Endothelial cell of umbilical vein (primary cell): ENCODE results near the gene MAML3. TPM values are rescaled to one million over a fixed set of nuclear protein-coding genes. Genes with fewer than 3 reads are reported as not detected.

Experiments used
- BruUV-seq: library from RNA; stranded (reverse); fragments of 400-500 nt; replicated peaks from 2 replicates; lab custom pipeline; 2021; lab: Mats Ljungman, UMichigan
- CTCF ChIA-PET: fragments of 300-600, 350-600 bp; sonication (Branson Sonifier 250); formaldehyde crosslinking; loops from one replicate; lab custom pipeline; 2021; ENCODE audit warnings: antibody characterized with exemption, inconsistent platforms; lab: Charles Lee
- POLR2A ChIA-PET: fragments of 300-600, 350-600 bp; sonication (Branson Sonifier 250); formaldehyde crosslinking; loops from one replicate; lab custom pipeline; 2021; ENCODE audit warnings: antibody characterized with exemption, inconsistent platforms; lab: Charles Lee
- DNase-seq: peaks from one replicate; pipeline ENCODE4 v3.0.0-alpha.2; 2011; ENCODE audit warnings: low read depth, low spot score
- FAIRE-seq: peaks from 2 replicates; lab custom pipeline; 2011; peaks lifted over from hg19 to GRCh38; lab: Jason Lieb, UNC
- H2AFZ ChIP-seq: 2 replicates; pipeline ENCODE4 v1.6.0; 2012; ENCODE audit warnings: low read depth, low read length, control low read depth, inconsistent platforms
- H3K27ac ChIP-seq: 2 replicates; pipeline ENCODE4 v1.5.1; 2011; ENCODE audit warnings: low read depth, mild to moderate bottlenecking, control low read depth, low read length, moderate library complexity; ENCODE audit not compliant: insufficient read depth
- H3K27me3 ChIP-seq, 2 experiments: 2 replicates each; pipeline versions ENCODE4 v1.6.0 to v1.6.1; 2011; ENCODE audit warnings: low read length in 2 of 2, mixed read lengths in 1 of 2; ENCODE audit not compliant: control insufficient read depth in 2 of 2, insufficient read depth in 2 of 2
- H3K36me3 ChIP-seq, 2 experiments: 2 replicates in 1 of 2; 3 replicates in 1 of 2; pipeline ENCODE4 v1.5.1; 2011; ENCODE audit warnings: low read length in 2 of 2, mild to moderate bottlenecking in 1 of 2, moderate library complexity in 1 of 2; ENCODE audit not compliant: control insufficient read depth in 2 of 2, insufficient read depth in 2 of 2; ENCODE audit errors: extremely low read depth in 1 of 2
- H3K4me1 ChIP-seq: 3 replicates; pipeline ENCODE4 v1.5.1; 2011; ENCODE audit warnings: mild to moderate bottlenecking, low read length; ENCODE audit not compliant: control insufficient read depth, insufficient read depth; ENCODE audit errors: extremely low read depth
- H3K4me2 ChIP-seq: 2 replicates; pipeline ENCODE4 v1.6.1; 2011; ENCODE audit warnings: low read length, control low read depth, mixed read lengths; ENCODE audit not compliant: insufficient read depth
- H3K4me3 ChIP-seq, 3 experiments: fragments of 200-600 bp in 1 of 3; sonication (generic), shearing (Covaris generic) in 1 of 3; replicated peaks in 1 of 3; 2 replicates each; pipeline ENCODE4 v1.5.1; 2011 to 2016; ENCODE audit warnings: control low read depth in 3 of 3, low read length in 3 of 3, mild to moderate bottlenecking in 2 of 3, inconsistent platforms in 1 of 3, low read depth in 1 of 3, moderate library complexity in 1 of 3; ENCODE audit not compliant: insufficient read depth in 1 of 3
- H3K79me2 ChIP-seq: 2 replicates; pipeline ENCODE4 v1.6.0; 2012; ENCODE audit warnings: low read length, inconsistent platforms; ENCODE audit not compliant: control insufficient read depth, insufficient read depth
- H3K9ac ChIP-seq: replicated peaks from 2 replicates; pipeline ENCODE3; 2011; ENCODE audit warnings: low read length, control low read depth; ENCODE audit not compliant: insufficient read depth; ENCODE audit errors: extremely low read depth
- H3K9me1 ChIP-seq: replicated peaks from 3 replicates; pipeline ENCODE4 v1.6.0; 2011; ENCODE audit warnings: mild to moderate bottlenecking, low read length; ENCODE audit not compliant: control insufficient read depth, insufficient read depth; ENCODE audit errors: extremely low read depth
- H3K9me3 ChIP-seq: replicated peaks from 2 replicates; pipeline ENCODE4 v1.5.1; 2012; ENCODE audit warnings: low read length, inconsistent platforms; ENCODE audit not compliant: control insufficient read depth, insufficient read depth
- H4K20me1 ChIP-seq: replicated peaks from 2 replicates; pipeline ENCODE3; 2011; ENCODE audit warnings: mild to moderate bottlenecking, low read length; ENCODE audit not compliant: control insufficient read depth, insufficient read depth; ENCODE audit errors: extremely low read depth
- EZH2 ChIP-seq: IDR thresholded peaks from 2 replicates; pipeline ENCODE4 v1.6.1; 2012; ENCODE audit warnings: borderline replicate concordance, low read depth, mild to moderate bottlenecking, moderate library complexity, low read length, inconsistent platforms; ENCODE audit not compliant: severe bottlenecking
- FOS ChIP-seq: IDR thresholded peaks from 2 replicates; pipeline ENCODE4 v1.6.1; 2011; ENCODE audit warnings: mild to moderate bottlenecking, low read length, moderate library complexity, borderline replicate concordance; ENCODE audit not compliant: insufficient read depth
- MAX ChIP-seq: IDR thresholded peaks from 2 replicates; pipeline ENCODE4 v1.6.1; 2011; ENCODE audit not compliant: insufficient read depth, insufficient read length
- MYC ChIP-seq: IDR thresholded peaks from one replicate; pipeline ENCODE4 v1.6.1; 2011; ENCODE audit warnings: mild to moderate bottlenecking, low read depth, low read length
- POLR2AphosphoS5 ChIP-seq: IDR thresholded peaks from 2 replicates; pipeline ENCODE4 v1.6.1; 2012; ENCODE audit warnings: low read depth, mild to moderate bottlenecking, control low read depth, low read length, moderate library complexity; ENCODE audit not compliant: insufficient read depth
- dilution Hi-C: fragments of 300-500 bp; cut with MboI; formaldehyde crosslinking; loops from one replicate; pipeline ENCODE4 v1.15.0; 2019; ENCODE audit warnings: low sequenced_read_pairs; ENCODE audit not compliant: extremely low pct_ligation_motif_present
- intact Hi-C: fragments of 100-400 bp; cut with micrococcal nuclease; formaldehyde crosslinking; loops from one replicate; pipeline ENCODE4 v1.10.0; 2022
- polyA plus RNA-seq, 4 experiments: library from polyadenylated mRNA; depleted of rRNA in 3 of 4; stranded (reverse) in 3 of 4; unstranded in 1 of 4; fragments of >200 nt; gene quantifications; 2 replicates each; pipeline versions ENCODE4 v1.2.1 to v1.2.3, GENCODE V29; 2011 to 2012; ENCODE audit warnings: missing spikeins in 1 of 4
- total RNA-seq: library from RNA; stranded (reverse); gene quantifications from 2 replicates; pipeline ENCODE4 v1.2.3, GENCODE V29; 2021
- TF ChIP-seq, protein P1 (sequence below), 2 donors: IDR thresholded peaks; 1 replicate in 1 of 2; 2 replicates in 1 of 2; pipeline ENCODE4 v1.5.1; 2011; ENCODE audit warnings: low read length in 2 of 2, mild to moderate bottlenecking in 2 of 2, moderate library complexity in 2 of 2, control low read depth in 1 of 2, inconsistent platforms in 1 of 2, low read depth in 1 of 2; ENCODE audit not compliant: insufficient read depth in 1 of 2; ENCODE audit errors: extremely low read depth in 1 of 2

MAML3 gene
- total and polyA plus RNA-seq, 2 donors (not counting 3 experiments of a cell fraction or from before 2014, with no cell fraction given): 14.0 to 20.3 TPM

DNA sequence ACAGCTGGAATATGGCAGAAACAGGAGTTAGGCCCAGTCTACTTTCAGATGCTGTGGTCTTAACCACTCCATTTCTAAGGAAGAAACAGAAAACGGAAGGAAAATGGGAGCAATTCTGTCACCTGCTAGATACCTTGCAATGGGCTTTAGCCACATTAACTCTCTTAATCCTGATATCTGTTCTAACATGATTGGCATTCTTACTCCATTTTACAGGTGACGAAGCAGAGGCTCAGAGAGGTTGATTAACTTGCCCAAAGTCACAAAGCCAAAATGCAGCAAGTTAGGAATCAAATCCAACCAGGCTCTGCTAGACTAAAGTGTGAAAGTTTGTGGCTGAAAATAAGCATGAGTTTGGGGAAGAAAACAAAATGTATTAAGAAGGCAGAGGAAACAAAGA lies 196.9 kb downstream of the MAML3 start:
- no TSS peak for BruUV-seq
- dilution Hi-C loops: no loop called here
- no peak for FAIRE-seq

More for the DNA sequence above, 196.9 kb downstream of the MAML3 start:
- ChIA-PET POLR2A (no interaction called here), CTCF (no interaction called here)
- H2AFZ ChIP-seq: no peak overlapping the region
- no peaks in the 10 kb centered on the region for H3K9me1 ChIP-seq
- no peak overlapping the region for H3K27ac ChIP-seq
- peak overlapping the region; percentile 47 for H3K4me2 ChIP-seq
- no peak overlapping the region for H3K4me3 ChIP-seq
- H3K9me3 ChIP-seq: no peaks in the 10 kb centered on the region
- H3K4me1 ChIP-seq: peaks cover 20% of the 10 kb centered on the region
- H3K79me2 ChIP-seq: no peaks in the 10 kb centered on the region
- TF ChIP-seq FOS: no peak
- TF ChIP-seq, protein P1, sequence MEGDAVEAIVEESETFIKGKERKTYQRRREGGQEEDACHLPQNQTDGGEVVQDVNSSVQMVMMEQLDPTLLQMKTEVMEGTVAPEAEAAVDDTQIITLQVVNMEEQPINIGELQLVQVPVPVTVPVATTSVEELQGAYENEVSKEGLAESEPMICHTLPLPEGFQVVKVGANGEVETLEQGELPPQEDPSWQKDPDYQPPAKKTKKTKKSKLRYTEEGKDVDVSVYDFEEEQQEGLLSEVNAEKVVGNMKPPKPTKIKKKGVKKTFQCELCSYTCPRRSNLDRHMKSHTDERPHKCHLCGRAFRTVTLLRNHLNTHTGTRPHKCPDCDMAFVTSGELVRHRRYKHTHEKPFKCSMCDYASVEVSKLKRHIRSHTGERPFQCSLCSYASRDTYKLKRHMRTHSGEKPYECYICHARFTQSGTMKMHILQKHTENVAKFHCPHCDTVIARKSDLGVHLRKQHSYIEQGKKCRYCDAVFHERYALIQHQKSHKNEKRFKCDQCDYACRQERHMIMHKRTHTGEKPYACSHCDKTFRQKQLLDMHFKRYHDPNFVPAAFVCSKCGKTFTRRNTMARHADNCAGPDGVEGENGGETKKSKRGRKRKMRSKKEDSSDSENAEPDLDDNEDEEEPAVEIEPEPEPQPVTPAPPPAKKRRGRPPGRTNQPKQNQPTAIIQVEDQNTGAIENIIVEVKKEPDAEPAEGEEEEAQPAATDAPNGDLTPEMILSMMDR (IDR thresholded peaks at IDR 0.05; ENCODE audit: extremely low read depth in 1 of 2, insufficient read depth in 1 of 2, low read depth in 1 of 2, low read length in 2 of 2): no peak
- no peak for TF ChIP-seq MYC
- TF ChIP-seq POLR2AphosphoS5: no peak
- no peak for TF ChIP-seq EZH2
- TF ChIP-seq MAX: no peak
- intact Hi-C loops: no loop called here
- no peak overlapping the region for H3K9ac ChIP-seq
- no peaks in the 10 kb centered on the region for H3K27me3 ChIP-seq
- no peak for DNase-seq
- H3K36me3 ChIP-seq: no peaks in the 10 kb centered on the region
- H4K20me1 ChIP-seq: no peaks in the 10 kb centered on the region
